Fibroblast of skin of left quadriceps (primary cell): Measurements from ENCODE around the gene VARS1.
"Not testable (repeated sequence)": the region's sequence is repeated elsewhere in the genome, so short reads cannot be mapped to it uniquely, and the experiment has no call there.

Experiments
- DNase-seq, 2 experiments: peaks; one replicate each; pipeline ENCODE4 v3.0.0-alpha.2; 2013; ENCODE audit warnings: low read depth in 2 of 2

VARS1 gene

DNA sequence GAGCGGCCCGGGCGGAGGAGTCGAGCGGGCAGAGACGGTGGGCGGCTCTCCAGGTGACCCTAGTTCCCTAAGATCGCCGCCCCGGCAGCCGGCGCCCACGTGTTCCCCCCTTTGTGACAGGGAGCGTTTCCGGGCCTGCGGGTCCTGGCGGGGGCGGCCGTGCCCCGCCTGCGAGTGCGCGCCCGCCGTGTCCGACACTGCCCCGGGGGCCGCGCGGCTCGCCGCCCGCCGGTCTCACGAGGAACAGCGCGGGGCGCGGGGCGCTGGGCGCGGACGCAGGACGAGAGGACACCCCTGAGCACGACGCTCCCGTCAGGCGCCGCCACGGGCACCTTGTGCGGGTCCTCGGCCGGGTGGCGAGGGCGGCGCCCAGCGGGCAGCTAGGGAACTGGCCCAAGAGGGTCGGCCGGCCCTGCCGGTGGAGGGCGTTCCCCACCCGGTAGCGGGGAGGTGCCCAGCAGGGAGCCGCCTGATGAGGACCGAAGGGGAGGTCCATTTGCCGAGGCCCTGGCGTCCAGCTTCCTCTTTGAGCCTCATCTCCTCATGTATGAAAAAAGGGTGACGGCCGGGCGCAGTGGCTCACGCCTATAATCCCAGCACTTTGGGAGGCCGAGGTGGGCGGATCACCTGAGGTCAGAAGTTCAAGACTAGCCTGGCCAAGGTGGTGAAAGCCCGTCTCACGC is at the start of gene VARS1:
VARS1 (minus strand) TSS at position 137 of the 683 bp plus-strand sequence. CDS start 535 bp downstream, outside the sequence.
- peak; percentile 67 to 73 for DNase-seq

DNA sequence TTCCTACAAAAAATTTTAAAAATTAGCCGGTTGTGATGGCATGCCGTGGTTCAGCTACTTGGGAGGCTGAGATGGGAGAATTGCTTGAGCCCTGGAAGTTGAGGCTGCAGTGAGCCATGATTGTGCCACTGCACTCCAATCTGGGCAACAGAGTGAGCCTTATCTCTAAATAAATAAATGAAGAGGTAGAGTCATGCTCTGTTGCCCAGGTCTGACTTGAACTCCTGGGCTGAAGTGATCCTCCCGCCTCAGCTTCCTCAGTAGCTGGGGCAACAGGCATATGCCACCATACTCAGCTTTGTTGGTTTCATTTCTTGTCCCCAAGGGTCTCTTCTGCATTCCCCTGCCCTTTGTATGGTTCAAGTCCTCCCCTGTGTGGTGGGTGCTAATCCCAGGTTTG is 49.0 kb upstream of the VARS1 start:
- DNase-seq = no peak

- no peak for DNase-seq
These were observed 46.5 kb upstream of the VARS1 start for GRCh38 chr6:31842053-31842452.

DNA sequence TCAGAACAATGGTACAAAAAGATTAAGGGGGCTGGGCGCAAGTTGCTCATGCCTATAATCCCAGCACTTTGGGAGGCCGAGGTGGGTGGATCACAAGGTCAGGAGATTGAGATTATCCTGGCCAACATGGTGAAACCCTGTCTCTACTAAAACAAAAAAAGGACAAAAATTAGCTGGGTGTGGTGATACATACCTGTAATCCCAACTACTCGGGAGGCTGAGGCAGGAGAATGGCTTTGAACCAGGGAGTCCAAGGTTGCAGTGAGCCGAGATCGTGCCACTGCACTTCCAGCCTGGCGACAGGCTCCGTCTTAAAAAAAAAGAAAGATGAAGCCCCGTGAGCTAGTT is 44.2 kb upstream of the VARS1 start:
- DNase-seq = not testable (repeated sequence)

- no peak for DNase-seq
These were observed 43.4 kb upstream of the VARS1 start for GRCh38 chr6:31838968-31839367.

- not testable (repeated sequence) for DNase-seq
These were observed 42.6 kb upstream of the VARS1 start for GRCh38 chr6:31838114-31838553.

GRCh38 chr6:31837369-31838113 is 42.0 kb upstream of the VARS1 start:
- DNase-seq = no peak

DNA sequence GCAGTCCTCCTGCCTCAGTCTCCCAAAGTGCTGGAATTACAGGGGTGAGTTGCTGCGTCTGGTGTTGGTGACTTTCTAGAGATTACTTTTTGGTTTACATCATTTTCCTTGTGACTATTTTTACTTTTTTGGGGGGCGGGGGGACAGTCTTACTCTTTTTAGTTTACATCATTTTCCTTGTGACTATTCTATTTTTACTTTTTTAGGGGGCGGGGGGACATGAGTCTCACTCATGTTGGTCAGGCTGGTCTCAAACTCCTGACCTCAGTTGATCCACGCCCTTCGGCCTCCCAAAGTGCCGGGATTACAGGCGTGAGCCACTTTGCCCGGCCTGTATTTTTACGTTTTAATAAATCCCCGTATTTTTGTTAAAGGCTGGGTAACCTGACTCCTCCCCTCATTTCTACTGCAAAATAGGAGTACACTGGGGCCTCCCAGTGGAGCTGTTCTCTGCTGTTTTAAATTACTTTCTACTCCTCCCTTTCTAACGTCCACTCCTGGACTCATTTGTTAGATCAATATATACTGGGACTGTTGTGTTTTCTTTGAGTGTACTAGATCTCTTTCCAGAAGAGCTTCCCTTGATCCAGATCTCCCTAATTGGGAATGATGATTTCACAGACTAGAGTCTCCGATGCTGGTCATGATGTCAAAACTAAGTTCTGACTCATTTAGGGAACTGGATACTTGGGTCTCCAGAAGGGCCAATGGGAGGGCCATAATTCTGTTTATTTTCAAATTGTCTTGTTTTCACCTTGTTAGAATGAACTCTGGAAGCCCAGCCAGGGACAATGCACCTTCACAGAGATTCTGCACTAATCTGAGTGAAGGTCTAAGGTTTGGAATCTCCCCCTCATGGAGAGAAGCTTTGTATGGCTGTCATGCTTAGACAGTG is 41.2 kb upstream of the VARS1 start:
- DNase-seq = no peak

DNA sequence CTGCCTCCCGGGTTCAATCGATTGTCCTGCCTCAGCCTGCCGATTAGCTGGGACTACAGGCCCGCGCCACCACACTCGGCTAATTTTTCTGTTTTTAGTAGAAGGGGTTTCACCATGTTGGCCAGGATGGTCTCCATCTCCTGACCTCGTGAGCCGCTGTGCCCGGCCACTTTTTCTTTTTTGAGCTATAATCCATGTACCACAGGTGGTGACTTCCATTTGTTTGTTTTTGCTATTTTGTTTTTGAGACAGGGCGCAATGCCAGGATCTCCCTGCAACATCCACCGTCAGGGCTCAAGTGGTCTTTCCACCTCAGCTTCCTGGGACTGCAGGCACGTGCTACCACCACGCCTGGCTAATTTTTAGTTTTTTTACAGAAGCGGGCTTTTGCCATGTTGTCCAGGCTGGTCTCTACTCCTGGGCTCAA is 40.5 kb upstream of the VARS1 start:
- no peak for DNase-seq

DNA sequence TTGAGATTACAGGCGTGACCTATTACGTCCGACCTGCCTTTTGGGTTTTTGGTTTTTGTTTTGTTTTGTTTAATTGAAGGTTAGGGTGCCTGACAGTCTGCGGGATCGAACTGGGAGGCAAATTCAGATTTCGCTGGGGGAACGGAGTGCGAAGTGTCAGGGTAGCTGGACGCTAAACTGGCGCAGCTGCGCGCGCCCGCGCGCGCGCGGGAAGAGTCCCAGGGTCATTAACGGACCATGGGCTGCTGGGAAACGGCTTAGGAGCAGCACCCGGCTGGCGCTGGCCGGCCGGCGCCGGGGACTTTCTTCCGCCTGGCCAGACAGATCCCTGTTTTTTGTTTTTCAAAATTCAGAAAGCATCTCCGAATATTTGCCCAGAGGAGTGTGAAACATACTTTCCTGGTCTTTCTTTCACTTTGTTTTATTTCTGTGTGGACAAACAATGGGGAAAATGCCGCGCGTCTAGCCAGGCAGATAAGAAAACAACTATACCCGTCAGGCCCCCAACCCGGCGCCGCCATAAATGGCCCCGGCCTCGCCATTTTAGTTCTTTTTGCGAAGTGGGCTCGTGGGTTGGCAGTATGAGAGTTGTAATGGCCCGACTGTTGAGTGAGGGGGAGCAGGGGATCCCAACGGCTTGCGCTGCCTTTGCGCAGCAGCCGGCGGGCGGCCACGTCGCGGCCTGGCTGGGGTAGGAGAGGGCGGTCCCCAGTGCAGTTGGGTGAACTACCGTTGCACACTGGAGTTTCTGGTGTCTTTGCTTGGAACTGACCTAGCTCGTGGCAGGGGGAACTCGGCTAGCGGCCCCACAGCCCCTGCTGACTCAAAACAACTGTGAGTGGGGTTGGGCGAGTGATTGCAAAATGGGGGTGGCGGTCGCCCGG is 39.1 kb upstream of the VARS1 start:
- peak; percentile 52 to 56 for DNase-seq

DNA sequence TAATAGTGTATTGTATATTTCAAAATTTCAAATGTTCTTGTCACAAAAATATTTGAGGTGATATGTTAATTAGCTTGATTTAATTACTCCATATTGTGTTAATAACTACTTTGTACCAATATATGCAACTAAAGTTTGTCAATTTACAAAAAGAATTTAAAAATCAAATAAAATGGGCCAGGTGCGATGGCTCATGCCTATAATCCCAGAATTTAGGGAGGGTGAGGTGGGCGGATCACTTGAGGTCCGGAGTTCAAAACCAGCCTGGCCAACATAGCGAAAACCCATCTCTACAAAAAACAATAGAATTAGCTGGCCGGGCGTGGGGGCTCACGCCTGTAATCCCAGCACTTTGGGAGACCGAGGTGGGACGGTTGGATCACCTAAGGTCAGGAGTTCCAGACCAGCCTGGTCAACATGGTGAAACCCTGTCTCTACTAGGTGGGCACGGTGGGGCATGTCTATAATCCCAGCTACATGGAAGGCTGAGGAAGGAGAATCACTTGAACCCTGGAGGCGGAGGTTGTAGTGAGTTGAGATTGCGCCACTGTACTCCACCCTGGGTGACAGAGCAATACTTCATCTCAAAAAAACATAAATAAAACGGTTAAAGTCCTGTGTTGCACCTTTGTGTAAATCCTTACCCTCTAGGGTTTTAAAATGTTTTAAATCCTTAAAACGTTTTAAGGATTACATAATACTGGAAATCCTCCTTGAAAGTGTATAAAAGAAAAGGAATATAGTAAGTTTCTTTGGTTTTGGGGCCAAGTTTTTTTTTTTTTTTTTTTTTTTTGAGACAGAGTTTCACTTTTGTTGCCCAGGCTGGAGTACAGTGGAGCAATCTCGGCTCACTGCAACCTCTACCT is 36.0 kb upstream of the VARS1 start:
- no peak for DNase-seq

DNA sequence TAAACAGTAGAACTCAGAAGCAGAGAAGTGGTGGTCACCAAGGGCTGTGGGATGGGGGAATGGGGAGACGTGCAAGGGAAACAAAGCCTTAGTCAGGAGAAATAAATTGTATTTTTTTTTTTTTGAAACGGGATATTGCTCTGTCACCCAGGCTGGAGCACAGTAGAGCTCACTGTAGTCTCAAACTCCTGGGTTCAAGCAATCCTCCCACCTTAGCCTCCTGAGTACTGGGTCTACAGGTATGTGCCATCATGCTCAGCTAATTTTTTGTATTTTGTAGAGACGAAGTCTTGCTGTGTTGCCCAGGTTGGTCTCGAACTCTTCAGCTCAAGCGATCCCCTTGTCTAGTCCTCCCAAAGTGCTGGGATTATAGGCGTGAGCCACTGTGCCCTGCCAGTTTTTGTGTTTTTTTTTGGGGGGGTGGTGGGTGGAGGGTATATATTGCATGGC is 35.4 kb upstream of the VARS1 start:
- DNase-seq = no peak

DNA sequence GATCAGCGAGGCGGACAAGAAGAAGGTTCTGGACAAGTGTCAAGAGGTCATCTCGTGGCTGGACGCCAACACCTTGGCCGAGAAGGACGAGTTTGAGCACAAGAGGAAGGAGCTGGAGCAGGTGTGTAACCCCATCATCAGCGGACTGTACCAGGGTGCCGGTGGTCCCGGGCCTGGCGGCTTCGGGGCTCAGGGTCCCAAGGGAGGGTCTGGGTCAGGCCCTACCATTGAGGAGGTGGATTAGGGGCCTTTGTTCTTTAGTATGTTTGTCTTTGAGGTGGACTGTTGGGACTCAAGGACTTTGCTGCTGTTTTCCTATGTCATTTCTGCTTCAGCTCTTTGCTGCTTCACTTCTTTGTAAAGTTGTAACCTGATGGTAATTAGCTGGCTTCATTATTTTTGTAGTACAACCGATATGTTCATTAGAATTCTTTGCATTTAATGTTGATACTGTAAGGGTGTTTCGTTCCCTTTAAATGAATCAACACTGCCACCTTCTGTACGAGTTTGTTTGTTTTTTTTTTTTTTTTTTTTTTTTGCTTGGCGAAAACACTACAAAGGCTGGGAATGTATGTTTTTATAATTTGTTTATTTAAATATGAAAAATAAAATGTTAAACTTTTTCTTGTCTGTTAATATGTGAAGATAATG is 34.2 kb upstream of the VARS1 start:
- DNase-seq = peak in 1 of 2 experiments; percentile 32

- peak; percentile 100 for DNase-seq
These were observed 31.9 kb upstream of the VARS1 start, which contains the start of gene HSPA1B for GRCh38 chr6:31827286-31828079. TSS of gene HSPA1B (plus strand) at chr6:31827738. CDS start at chr6:31827951, 213 bp downstream.

GRCh38 chr6:31826793-31827285 is 31.3 kb upstream of the VARS1 start:
- peak in 1 of 2 experiments; percentile 75 for DNase-seq

DNA sequence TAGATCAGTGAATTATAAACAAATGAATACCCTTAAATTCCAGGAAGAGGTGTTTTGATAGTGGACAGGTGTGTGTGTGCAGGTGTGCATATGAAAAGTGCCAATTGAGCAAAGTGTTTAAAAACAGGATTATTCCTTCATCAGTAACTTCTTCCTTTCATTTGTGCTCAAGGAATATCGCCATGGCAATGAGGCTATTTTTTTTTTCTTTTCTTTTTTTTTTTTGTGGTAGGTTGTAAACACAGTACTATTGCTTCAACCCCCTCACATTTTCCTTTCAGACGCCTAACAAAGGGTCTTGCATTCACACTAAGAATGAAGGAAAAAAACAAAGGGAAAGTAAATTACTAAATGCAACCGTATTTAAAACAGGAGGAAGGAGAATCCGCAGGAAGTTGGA is 30.0 kb upstream of the VARS1 start:
- no peak for DNase-seq

DNA sequence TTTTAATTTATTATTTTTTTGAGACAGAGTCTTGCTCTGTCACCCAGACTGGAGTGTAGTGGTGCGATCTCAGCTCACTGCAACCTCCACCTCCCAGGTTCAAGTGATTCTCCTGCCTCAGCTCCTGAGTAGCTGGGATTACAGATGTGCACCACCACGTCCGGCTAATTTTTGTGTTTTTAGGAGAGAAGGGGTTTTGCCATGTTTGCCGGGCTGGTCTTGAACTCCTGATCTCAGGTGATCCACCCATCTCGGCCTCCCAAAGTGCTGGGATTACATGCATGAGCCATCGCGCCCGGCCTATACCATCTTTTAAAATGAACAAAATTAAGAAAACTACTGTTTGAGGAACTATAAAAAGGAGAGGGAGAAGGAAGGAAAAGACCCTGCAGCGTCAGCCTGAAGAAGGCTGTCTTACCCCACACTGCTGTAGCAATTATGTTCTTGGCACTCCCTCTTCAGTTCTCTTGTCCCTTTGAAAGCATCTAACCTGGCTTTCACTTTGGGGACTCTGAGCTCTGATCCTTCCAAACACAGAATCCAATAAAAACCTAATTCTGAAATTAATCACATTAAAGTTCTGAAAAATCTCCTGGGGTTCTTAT is 28.1 kb upstream of the VARS1 start:
- DNase-seq = not testable (repeated sequence)
